GM21786 (cell line): ENCODE results near the gene CCDC15.
"Not testable (repeated sequence)": the region's sequence is repeated elsewhere in the genome, so short reads cannot be mapped to it uniquely, and the experiment has no call there.

Experiments used
- ATAC-seq: cut with Tn5 transposase; IDR thresholded peaks from one replicate; pipeline ENCODE4 v1.9.1; 2021; ENCODE audit not compliant: unreplicated experiment

The CCDC15 gene

GRCh38 chr11:124938970-124939369 is 15.0 kb upstream of the CCDC15 start:
- no peak for ATAC-seq

DNA sequence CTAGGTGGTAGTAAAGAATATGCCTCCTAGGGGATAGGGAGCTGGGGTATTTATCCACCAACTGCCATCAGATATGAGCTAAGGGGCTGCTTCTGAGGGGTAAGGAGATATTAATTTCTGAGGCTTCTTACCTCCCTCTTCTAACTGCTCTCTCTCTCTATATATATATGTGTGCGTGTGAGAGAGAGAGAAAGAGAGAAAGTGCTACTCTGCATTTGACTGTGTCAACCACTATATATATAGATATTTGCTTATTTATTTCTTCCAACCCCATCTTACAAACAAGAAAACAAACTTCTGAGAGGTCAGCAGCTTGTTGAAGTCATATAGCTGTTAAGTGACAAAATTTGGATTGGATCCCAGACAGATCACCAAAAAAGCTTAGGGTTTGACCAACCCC is 12.3 kb upstream of the CCDC15 start:
- ATAC-seq = no peak

GRCh38 chr11:124942466-124943253 is 11.3 kb upstream of the CCDC15 start:
- no peak for ATAC-seq

GRCh38 chr11:124943254-124943616 is 10.8 kb upstream of the CCDC15 start:
- ATAC-seq = no peak

DNA sequence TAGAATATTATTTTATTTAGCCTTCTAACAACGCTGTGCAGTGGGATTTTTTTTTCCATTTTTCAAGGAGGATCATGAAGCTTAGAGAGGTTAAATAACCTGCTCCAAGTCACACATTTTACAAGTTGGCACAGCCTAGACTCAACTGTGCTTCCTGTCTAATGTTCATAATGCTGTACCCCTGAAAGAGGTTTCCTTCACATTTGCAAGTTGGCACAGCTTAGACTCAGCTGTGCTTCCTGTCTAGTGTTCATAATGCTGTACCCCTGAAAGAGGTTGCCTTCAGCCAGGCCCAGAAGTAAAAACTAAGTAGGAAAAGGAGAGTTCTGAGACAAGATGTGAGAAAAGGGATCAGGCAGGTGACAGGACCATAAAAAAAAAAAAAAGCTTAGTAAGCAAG is 10.3 kb upstream of the CCDC15 start:
- ATAC-seq = no peak

GRCh38 chr11:124944565-124944964 is 9.4 kb upstream of the CCDC15 start:
- no peak for ATAC-seq

- no peak for ATAC-seq
These were observed 8.2 kb upstream of the CCDC15 start for GRCh38 chr11:124945826-124946225.

DNA sequence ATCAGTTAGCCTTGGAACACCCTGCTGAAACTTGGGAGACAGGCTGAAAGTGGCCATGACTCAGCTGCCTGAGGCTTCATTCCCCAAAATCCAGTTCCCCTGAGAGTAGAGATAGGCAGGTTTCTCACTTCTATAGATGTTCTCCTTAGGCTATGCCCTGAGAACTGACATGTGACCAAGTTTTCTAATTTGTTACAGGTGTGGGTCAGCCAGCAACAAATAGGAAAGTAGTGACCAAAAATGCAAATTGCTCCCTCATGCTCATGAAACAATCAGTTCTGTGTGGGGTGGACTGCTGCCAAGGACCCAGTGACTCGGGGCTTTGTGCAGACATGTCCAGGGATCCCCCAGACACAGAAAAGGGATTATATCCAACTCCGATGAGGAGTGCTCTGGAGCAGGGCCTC is 7.3 kb upstream of the CCDC15 start:
- no peak for ATAC-seq

- ATAC-seq = no peak
These were observed 3.2 kb upstream of the CCDC15 start for GRCh38 chr11:124950601-124951330.

DNA sequence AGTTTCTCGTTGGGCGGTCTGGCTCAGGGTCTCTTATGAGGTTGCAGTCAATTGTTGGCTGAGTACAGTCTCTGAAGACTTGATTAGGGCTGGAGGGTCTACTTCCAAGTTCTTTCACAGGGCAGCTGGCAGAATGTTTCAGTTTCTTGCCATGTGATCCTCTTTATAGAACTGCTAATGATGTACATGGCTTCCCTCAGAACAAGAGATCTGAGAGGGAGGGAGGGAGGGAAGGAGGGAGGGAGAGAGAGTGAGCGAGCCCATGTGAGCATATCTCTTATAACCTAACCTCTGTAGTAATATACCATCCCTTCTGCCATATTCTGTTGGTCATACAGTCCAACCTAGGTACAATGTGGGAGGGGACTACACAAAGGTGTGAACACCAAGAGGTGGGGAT is 2.7 kb upstream of the CCDC15 start:
- no peak for ATAC-seq

DNA sequence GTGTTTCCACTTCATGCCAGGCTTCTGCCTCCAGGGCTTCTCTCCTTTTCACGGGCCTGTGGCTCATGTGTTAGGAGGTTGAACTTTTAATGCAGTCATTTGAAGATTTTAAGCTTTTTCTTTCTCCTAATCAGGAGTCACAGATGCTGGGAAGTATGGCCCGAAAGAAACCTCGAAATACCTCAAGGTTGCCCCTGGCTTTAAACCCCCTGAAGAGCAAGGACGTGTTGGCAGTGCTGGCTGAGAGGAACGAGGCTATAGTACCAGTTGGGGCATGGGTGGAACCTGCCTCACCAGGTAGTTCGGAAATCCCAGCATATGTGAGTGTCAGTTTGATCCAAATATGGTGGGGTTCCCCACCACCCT is 571 bp downstream of the CCDC15 start:
- ATAC-seq = no peak

GRCh38 chr11:124955035-124955434 is 1.0 kb downstream of the CCDC15 start:
- ATAC-seq = no peak

- peak; percentile 90 for ATAC-seq
These were observed 8.1 kb downstream of the CCDC15 start for GRCh38 chr11:124961972-124962609.

GRCh38 chr11:124968197-124968596 is 14.2 kb downstream of the CCDC15 start:
- not testable (repeated sequence) for ATAC-seq

DNA sequence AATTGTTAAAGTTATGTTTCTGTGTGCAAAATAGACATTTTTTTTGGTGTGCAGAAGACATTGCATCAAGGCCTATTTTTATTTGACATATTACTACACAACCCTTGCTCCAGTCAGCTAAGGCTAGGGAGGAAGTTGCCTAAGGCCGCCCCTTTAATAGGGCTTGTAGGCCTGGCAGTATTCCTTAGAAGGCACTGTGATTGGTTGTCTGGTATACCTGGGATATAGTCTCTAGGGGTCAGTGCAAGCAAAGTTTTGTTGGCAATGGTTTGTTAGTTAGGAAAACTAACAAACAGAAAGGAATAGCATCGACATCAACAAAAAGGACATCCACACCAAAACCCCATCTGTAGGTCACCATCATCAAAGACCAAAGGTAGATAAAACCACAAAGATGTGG is 16.9 kb downstream of the CCDC15 start:
- no peak for ATAC-seq

DNA sequence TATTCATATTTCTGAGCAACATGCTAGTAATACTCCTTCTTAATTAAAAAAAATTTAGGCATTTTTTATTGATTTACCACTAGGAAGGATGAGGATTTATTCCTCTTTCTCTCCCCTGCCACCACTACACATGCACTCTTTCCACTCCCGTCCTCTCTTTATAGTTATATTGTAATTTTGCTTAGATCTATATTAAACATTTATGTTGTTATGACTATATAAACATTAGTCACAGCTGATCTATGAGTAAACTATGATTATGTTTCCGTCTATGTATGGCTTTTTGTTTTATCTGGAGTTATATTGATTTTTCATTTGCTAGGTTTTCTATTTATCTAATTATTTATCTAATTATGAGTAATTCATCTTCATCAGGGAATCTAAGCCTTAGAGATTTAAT is 17.8 kb downstream of the CCDC15 start:
- ATAC-seq = no peak

DNA sequence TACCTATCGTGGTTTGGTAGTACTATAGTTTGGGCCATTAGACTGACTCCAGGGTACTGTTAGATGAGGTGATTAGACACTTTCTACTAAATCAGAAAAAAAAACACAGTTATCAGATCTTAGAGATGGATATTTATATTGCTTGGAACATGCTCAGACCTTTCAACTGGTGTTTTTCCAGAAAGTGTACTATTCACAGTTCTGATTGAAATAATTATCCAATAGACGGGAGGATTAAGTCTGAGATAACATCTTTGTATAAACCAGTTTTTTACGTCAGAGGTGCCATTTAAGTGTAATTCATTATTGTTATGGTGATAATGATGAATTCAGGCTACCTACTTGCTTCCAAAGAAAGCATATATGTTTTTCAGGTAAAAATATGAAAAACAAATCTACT is 22.5 kb downstream of the CCDC15 start:
- ATAC-seq = no peak

DNA sequence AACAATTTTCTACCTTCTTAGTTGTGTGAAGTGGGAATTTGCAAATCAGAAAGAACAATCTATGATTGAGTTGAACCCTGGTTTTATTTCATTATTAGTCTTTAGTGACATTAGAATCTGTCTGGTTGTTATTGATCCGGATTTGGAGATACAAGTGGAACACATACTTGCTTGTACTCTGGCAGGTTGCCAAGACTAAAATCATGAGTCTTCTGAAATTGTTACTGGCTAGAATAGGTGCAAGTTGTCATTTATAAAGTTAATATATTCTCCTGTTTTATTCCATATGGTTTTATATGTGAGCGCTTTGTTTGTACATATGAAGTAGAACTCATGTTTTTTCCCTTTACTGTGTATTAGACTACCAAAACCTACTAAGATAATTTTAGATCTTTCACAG is 23.0 kb downstream of the CCDC15 start:
- no peak for ATAC-seq

DNA sequence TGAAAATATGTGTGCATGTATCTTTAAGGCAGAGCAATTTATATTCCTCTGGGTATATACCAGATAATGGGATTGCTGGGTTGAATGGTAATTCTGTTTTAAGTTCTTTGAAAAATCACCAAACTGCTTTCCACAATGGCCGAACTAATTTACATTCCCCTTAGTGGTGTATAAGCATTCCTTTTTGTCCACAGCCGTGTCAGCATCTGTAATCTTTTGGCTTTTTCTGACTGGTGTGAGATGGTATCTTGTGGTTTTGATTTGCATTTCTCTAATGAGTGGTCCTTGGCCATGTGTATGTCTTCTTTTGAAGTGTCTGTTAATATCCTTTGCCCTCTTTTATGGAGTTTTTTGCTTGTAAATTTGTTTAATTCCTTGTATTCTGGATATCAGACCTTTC is 24.3 kb downstream of the CCDC15 start:
- no peak for ATAC-seq

DNA sequence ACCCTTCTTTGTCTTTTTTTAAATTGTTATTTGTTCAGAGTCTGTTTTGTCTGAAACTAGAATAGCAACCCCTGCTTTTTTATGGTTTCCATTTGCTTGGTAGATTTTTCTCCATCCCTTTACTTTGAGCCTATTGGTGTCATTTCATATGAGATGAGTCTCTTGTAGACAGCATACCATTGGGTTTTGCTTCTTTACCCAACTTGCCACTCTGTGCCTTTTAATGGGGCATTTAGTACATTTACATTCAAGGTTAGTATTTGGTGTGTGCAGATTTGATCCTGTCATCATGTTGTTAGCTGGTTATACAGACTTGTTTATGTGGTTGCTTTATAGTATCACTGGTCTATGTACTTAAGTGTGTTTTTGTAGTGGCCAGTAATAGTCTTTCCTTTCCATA is 28.0 kb downstream of the CCDC15 start:
- no peak for ATAC-seq

DNA sequence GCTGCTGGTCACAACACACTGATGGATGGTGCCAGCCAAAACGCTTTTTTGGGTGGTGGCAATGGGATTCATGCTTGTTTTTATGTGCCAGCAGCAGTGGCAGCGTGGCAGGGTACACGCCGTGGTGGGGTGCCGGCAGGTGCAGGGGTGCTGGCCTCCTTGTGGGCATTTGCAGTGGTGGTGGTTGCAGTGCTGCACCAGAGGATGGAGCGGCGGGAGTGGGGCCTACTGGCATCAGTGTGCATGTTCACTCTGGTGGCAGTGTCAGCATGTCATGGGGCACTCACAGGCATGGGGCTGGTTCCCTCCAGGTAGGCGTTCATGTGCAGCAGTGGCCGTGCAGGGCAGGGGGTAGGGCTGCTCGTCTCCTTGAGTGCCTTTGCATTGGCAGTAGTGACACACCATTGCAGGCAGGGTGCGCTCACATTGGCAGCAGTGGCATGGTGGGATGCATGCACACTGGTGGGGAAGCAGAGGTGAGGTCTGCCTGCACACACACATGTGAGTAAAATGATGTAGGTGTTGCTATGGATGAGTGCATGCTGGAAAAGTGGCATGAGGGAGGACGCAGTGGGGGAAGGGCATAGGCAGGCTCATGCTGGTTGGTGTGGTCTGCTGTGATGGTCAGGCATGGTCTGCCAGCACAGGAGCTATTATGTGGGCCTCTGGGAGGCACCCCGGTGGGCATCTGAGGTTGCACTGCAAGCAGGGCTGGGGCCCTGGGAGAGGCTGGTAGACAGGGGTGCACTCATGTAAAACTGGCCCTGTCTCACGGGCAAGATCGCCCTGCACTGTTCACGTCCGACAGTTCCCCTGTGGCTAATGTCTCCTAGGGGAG is 29.9 kb downstream of the CCDC15 start:
- ATAC-seq = no peak
